H1 (cell line): ENCODE measurements around the gene MGAT4B. TPM values are rescaled to one million over a fixed set of nuclear protein-coding genes. Genes with fewer than 3 reads are reported as not detected.

Experiments used
- HDAC6 ChIP-seq: IDR thresholded peaks from one replicate; pipeline ENCODE4 v1.7.1; 2012; ENCODE audit warnings: low read depth, mild to moderate bottlenecking, inconsistent platforms, low read length, moderate library complexity
- TAF1 ChIP-seq: IDR thresholded peaks from 2 replicates; pipeline ENCODE4 v1.6.1; 2011; ENCODE audit warnings: mild to moderate bottlenecking, low read depth, low read length
- polyA plus RNA-seq, 7 experiments: library from polyadenylated mRNA; depleted of rRNA in 3 of 7; stranded (reverse) in 5 of 7; unstranded in 2 of 7; fragments of >200 nt in 5 of 7; fragments of 200-250 nt in 2 of 7; gene quantifications; 1 replicate in 5 of 7; 2 replicates in 1 of 7; 4 replicates in 1 of 7; pipeline versions ENCODE4 v1.2.1 to v1.2.3, GENCODE V29; 2011 to 2013; ENCODE audit warnings: missing spikeins in 2 of 7, mixed read lengths in 2 of 7
- total RNA-seq: library from RNA; stranded (reverse); fragmentation: NEBNext Ultra II Directional; extraction: Animal tissue kit (Norgen Biotek cat#: 25700); gene quantifications from 2 replicates; pipeline ENCODE4 v1.2.1, GENCODE V29; 2021

MGAT4B gene
- total and polyA plus RNA-seq, 2 of the 8 experiments (the other 6 are each of a cell fraction or from before 2014, with no cell fraction given) = 116 to 128 TPM

GRCh38 chr5:179821298-179822058, 14.8 kb upstream of the MGAT4B start (continued):
- TF ChIP-seq HDAC6 = no peak
- 0 out of 2 replicates have a peak, but pooled peaks have one; percentile 49 for TF ChIP-seq TAF1
